Neuronal stem cell (in vitro differentiated cells): ENCODE results near the gene GJB3.

Source experiments
- DNase-seq: peaks from one replicate; pipeline ENCODE4 v3.0.0-alpha.2; 2013; ENCODE audit warnings: low spot score
- H2AFZ ChIP-seq: one replicate; pipeline ENCODE4 v1.6.1; 2013; ENCODE audit warnings: mild to moderate bottlenecking, low read length, inconsistent platforms
- H2AK5ac ChIP-seq: 2 replicates; pipeline ENCODE4 v1.6.1; 2013; ENCODE audit warnings: low read depth, mild to moderate bottlenecking, inconsistent platforms, low read length, moderate library complexity, mixed read lengths
- H2BK120ac ChIP-seq: 2 replicates; pipeline ENCODE4 v1.6.1; 2013; ENCODE audit warnings: low read depth, mild to moderate bottlenecking, inconsistent platforms, low read length, moderate library complexity, mixed read lengths
- H2BK12ac ChIP-seq: one replicate; pipeline ENCODE4 v1.6.1; 2013; ENCODE audit warnings: low read length, inconsistent platforms
- H2BK15ac ChIP-seq: 2 replicates; pipeline ENCODE4 v1.6.1; 2013; ENCODE audit warnings: mild to moderate bottlenecking, low read length, inconsistent platforms, mixed read lengths
- H2BK5ac ChIP-seq: one replicate; pipeline ENCODE4 v1.6.1; 2013; ENCODE audit warnings: inconsistent platforms, mild to moderate bottlenecking, low read length, moderate library complexity
- H3K14ac ChIP-seq: one replicate; pipeline ENCODE4 v1.6.1; 2013; ENCODE audit warnings: low read length, inconsistent platforms
- H3K18ac ChIP-seq: 2 replicates; pipeline ENCODE4 v1.6.1; 2013; ENCODE audit warnings: low read length, inconsistent platforms
- H3K23ac ChIP-seq: 2 replicates; pipeline ENCODE4 v1.6.1; 2013; ENCODE audit warnings: low read depth, mild to moderate bottlenecking, mixed read lengths, low read length, inconsistent platforms; ENCODE audit not compliant: poor library complexity
- H3K27ac ChIP-seq: replicated peaks from 3 replicates; pipeline ENCODE4 v1.5.1; 2013; ENCODE audit warnings: low read length, inconsistent platforms
- H3K27me3 ChIP-seq, 3 experiments: 2 replicates each; pipeline ENCODE4 v1.6.1; 2013; ENCODE audit warnings: low read length in 3 of 3, mild to moderate bottlenecking in 2 of 3, inconsistent platforms in 1 of 3, low read depth in 1 of 3, mixed read lengths in 1 of 3, moderate library complexity in 1 of 3; ENCODE audit not compliant: control insufficient read depth in 3 of 3, insufficient read depth in 3 of 3
- H3K36me3 ChIP-seq, 2 donors: replicated peaks in 1 of 2; 2 replicates each; pipeline ENCODE4 v1.6.1; 2013; ENCODE audit warnings: low read length in 2 of 2; ENCODE audit not compliant: control insufficient read depth in 2 of 2, insufficient read depth in 2 of 2
- H3K4ac ChIP-seq: 2 replicates; pipeline ENCODE4 v1.6.1; 2013; ENCODE audit warnings: inconsistent platforms, mild to moderate bottlenecking, low read length, moderate library complexity
- H3K4me1 ChIP-seq, 2 donors: 1 replicate in 1 of 2; 2 replicates in 1 of 2; pipeline ENCODE4 v1.6.1; 2013; ENCODE audit warnings: low read length in 2 of 2, low read depth in 1 of 2; ENCODE audit not compliant: control insufficient read depth in 2 of 2, insufficient read depth in 1 of 2
- H3K4me2 ChIP-seq: one replicate; pipeline ENCODE4 v1.6.1; 2013; ENCODE audit warnings: mild to moderate bottlenecking, low read length, inconsistent platforms; ENCODE audit not compliant: insufficient read depth, poor library complexity, severe bottlenecking
- H3K4me3 ChIP-seq, 2 donors: 2 replicates each; pipeline ENCODE4 v1.5.1; 2013; ENCODE audit warnings: low read length in 2 of 2, mild to moderate bottlenecking in 2 of 2, inconsistent platforms in 1 of 2, moderate library complexity in 1 of 2
- H3K79me1 ChIP-seq: one replicate; pipeline ENCODE4 v1.6.1; 2013; ENCODE audit warnings: low read depth, mild to moderate bottlenecking, inconsistent platforms, low read length, moderate library complexity
- H3K9ac ChIP-seq: one replicate; pipeline ENCODE4 v1.6.1; 2013; ENCODE audit warnings: mild to moderate bottlenecking, low read depth, low read length, inconsistent platforms; ENCODE audit not compliant: poor library complexity
- H3K9me3 ChIP-seq, 2 donors: replicated peaks in 1 of 2; 2 replicates each; pipeline versions ENCODE3 to v1.6.1; 2013; ENCODE audit warnings: low read length in 2 of 2, mild to moderate bottlenecking in 2 of 2, inconsistent platforms in 1 of 2, low read depth in 1 of 2, mixed read lengths in 1 of 2, moderate library complexity in 1 of 2; ENCODE audit not compliant: control insufficient read depth in 2 of 2, insufficient read depth in 1 of 2
- H4K8ac ChIP-seq: one replicate; pipeline ENCODE4 v1.6.1; 2013; ENCODE audit warnings: low read depth, mild to moderate bottlenecking, inconsistent platforms, low read length, moderate library complexity
- H4K91ac ChIP-seq: one replicate; pipeline ENCODE4 v1.6.1; 2013; ENCODE audit warnings: low read length, low read depth, mild to moderate bottlenecking, inconsistent platforms; ENCODE audit not compliant: poor library complexity
- WGBS, 2 donors: extraction: QIAGEN DNeasy Blood & Tissue Kit; methylation state at CpG; one replicate each; pipeline ENCODE4 v1.1.7; 2013; ENCODE audit warnings: missing lambda C conversion rate in 2 of 2, mixed read lengths in 1 of 2; ENCODE audit not compliant: insufficient read length in 2 of 2, insufficient replicate concordance in 1 of 2; ENCODE audit errors: extremely low coverage in 2 of 2; 5-methylcytosine and 5-hydroxymethylcytosine counted together

Gene GJB3

DNA sequence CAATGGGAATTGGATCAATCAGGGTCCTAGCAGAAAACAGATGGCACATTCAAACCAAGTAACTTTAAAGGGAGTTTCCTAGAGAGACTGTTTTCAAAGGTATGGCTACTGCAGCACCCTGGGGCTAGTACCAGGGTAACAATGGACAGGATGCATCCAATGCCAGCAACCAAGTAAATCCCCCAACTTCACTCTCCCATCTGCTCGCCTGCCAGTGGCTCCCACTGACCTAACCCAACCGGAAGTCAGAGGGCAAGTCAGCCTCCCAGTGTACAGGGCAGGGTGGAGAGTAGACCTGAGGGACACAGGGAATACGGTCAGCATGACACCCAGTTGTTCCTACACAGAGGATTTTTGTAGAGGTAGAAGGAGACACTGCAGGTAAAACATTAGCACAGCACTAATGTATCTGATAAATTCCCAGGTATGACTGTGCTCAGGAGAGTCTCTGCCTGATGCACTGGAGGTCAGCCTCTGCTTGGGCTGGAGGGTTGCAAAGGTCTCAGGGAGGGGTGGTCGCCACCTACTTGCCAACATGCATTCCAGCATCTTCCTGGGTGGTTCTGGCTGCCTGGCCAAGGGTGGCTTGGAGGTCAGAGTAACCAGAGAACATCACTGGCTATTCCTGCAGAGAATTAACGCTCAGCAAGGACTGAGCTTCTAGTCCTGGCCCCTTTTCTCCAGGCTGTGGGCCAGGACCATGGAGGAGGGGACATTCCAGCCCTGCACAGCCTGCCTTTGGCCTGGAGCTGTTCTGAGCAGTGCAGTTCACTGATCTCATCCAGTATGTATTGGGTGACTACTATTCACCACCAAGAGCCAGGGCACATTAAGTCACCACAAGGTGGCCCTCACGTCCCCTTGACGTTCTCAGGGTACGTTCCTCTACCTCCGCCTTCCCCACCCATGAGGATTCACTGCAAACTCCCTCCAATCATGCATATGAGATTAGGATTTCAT is 6.7 kb downstream of the GJB3 start:
- Histone ChIP-seq H3K18ac (no peak overlapping the region), H3K27ac (no peak overlapping the region), H3K23ac (no peak overlapping the region), H2BK15ac (no peak overlapping the region), H3K4me2 (no peak overlapping the region), H3K79me1 (no peaks in the 10 kb centered on the region), H3K9ac (no peak overlapping the region), H2AK5ac (no peak overlapping the region), H4K91ac (no peak overlapping the region), H2BK12ac (no peak overlapping the region), H3K4me1 (peaks cover 0 to 2% of the 10 kb centered on the region in 2 donors), H3K14ac (no peak overlapping the region), H3K36me3 (no peaks in the 10 kb centered on the region), H2BK120ac (no peak overlapping the region), H2AFZ (no peak overlapping the region), H2BK5ac (no peak overlapping the region), H3K27me3 (peaks cover 0 to 21% (median 3%) of the 10 kb centered on the region in 3 experiments), H4K8ac (no peak overlapping the region), H3K4me3 (no peak overlapping the region), H3K4ac (no peak overlapping the region), H3K9me3 (peaks cover 2 to 5% of the 10 kb centered on the region in 2 donors)
- WGBS, 2 donors = no CpG with 5 or more reads among the region's 9 CpGs
- no peak for DNase-seq

DNA sequence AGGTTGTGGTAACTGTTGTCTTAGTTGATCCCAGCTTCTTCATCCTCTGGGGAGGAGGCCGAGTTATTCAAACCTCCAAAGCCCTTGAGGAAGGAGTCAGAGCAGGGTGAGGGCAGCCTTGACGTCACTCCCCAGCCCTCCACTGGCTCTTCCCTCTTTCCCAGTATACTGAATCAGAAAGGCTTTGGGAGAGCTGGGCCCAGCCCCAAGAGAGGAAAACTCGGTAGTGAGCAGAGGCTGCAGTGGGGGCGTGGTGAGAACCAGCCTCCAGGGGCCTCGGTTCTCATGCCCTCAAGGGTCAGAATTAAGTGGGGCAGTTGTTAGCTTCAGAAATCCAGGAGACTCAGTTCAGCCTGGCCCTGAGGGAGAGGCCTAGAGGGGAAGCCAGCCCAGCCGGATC is 10.0 kb downstream of the GJB3 start:
- DNase-seq = no peak
- H2BK120ac ChIP-seq = no peak overlapping the region
- WGBS, 2 donors = no CpG with 5 or more reads among the region's 6 CpGs
- H4K8ac ChIP-seq = no peak overlapping the region
- no peak overlapping the region for H3K4me2 ChIP-seq
- H3K27ac ChIP-seq = no peak overlapping the region
- H2AK5ac ChIP-seq = no peak overlapping the region
- H3K36me3 ChIP-seq = no peaks in the 10 kb centered on the region
- H2AFZ ChIP-seq = no peak overlapping the region
- H4K91ac ChIP-seq = no peak overlapping the region
- H3K4me1 ChIP-seq = peaks cover 2 to 3% of the 10 kb centered on the region in 2 donors
- no peak overlapping the region for H3K4me3 ChIP-seq
- no peak overlapping the region for H3K9ac ChIP-seq
- no peak overlapping the region for H3K4ac ChIP-seq
- peaks cover 0 to 34% (median 0%) of the 10 kb centered on the region in 3 experiments for H3K27me3 ChIP-seq
- H3K18ac ChIP-seq = no peak overlapping the region
- peaks cover 2 to 5% of the 10 kb centered on the region in 2 donors for H3K9me3 ChIP-seq
- H2BK12ac ChIP-seq = no peak overlapping the region
- H3K23ac ChIP-seq = no peak overlapping the region
- no peak overlapping the region for H2BK5ac ChIP-seq
- H2BK15ac ChIP-seq = no peak overlapping the region
- H3K14ac ChIP-seq = no peak overlapping the region
- no peaks in the 10 kb centered on the region for H3K79me1 ChIP-seq

GRCh38 chr1:34792424-34792823 is 11.4 kb downstream of the GJB3 start:
- WGBS, 2 donors = no CpG with 5 or more reads among the region's 10 CpGs
- H3K9me3 ChIP-seq = peaks cover 2 to 5% of the 10 kb centered on the region in 2 donors
- H3K4me2 ChIP-seq = peak overlapping the region; percentile 58
- no peak overlapping the region for H2AFZ ChIP-seq
- no peak for DNase-seq
- no peak overlapping the region for H4K8ac ChIP-seq
- no peak overlapping the region for H3K14ac ChIP-seq
- H3K4ac ChIP-seq = no peak overlapping the region
- H3K27ac ChIP-seq = no peak overlapping the region
- H2BK15ac ChIP-seq = no peak overlapping the region
- H3K23ac ChIP-seq = no peak overlapping the region
- peaks cover 0 to 30% (median 0%) of the 10 kb centered on the region in 3 experiments for H3K27me3 ChIP-seq
- H2BK12ac ChIP-seq = no peak overlapping the region
- H2AK5ac ChIP-seq = no peak overlapping the region
- H3K18ac ChIP-seq = peak overlapping the region; percentile 2
- H3K9ac ChIP-seq = no peak overlapping the region
- no peaks in the 10 kb centered on the region for H3K36me3 ChIP-seq
- no peak overlapping the region for H3K4me3 ChIP-seq
- H2BK5ac ChIP-seq = no peak overlapping the region
- H3K4me1 ChIP-seq = peaks cover 8 to 11% of the 10 kb centered on the region in 2 donors
- H2BK120ac ChIP-seq = no peak overlapping the region
- H3K79me1 ChIP-seq = no peaks in the 10 kb centered on the region
- no peak overlapping the region for H4K91ac ChIP-seq
